Right lobe of liver (tissue), 6 donors: Measurements from ENCODE around the gene RHCG. TPM values are rescaled to one million over a fixed set of nuclear protein-coding genes. Genes with fewer than 3 reads are reported as not detected.

Experiments
- ATAC-seq, 4 donors: fragments of 200-7000 bp; cut with Tn5 transposase; one replicate each; pipeline ENCODE4 v1.9.1; 2020; ENCODE audit warnings: mild to moderate bottlenecking in 4 of 4, moderate library complexity in 4 of 4
- DNase-seq, 3 donors: peaks; one replicate each; pipeline ENCODE4 v3.0.0-alpha.2; 2020
- H3K27ac ChIP-seq, 3 donors: fragments of 200-600 bp; one replicate each; pipeline ENCODE4 v1.8.0; 2022
- H3K27me3 ChIP-seq, 2 donors: fragments of 200-600 bp; one replicate each; pipeline ENCODE4 v1.8.0; 2022
- H3K36me3 ChIP-seq, 4 donors: fragments of 200-600 bp; sonication (generic) in 1 of 4; one replicate each; pipeline versions ENCODE4 v1.5.1 to v1.8.0; 2017 to 2022; ENCODE audit warnings: control low read depth in 1 of 4
- H3K4me1 ChIP-seq, 4 donors: fragments of 200-600 bp; sonication (generic) in 1 of 4; one replicate each; pipeline versions ENCODE4 v1.5.1 to v1.8.0; 2017 to 2022; ENCODE audit warnings: control low read depth in 1 of 4
- H3K4me3 ChIP-seq, 3 donors: fragments of 200-600 bp; one replicate each; pipeline ENCODE4 v1.8.0; 2022
- H3K9me3 ChIP-seq, 4 donors: fragments of 200-600 bp; sonication (generic) in 1 of 4; one replicate each; pipeline versions ENCODE4 v1.5.1 to v1.8.0; 2017 to 2022; ENCODE audit warnings: control low read depth in 1 of 4
- POLR2A ChIP-seq: fragments of 450-650 bp; IDR thresholded peaks from one replicate; pipeline ENCODE4 v1.6.1; 2017; ENCODE audit warnings: antibody characterized with exemption, mild to moderate bottlenecking
- WGBS: methylation state at CpG from one replicate; pipeline ENCODE4 v1.1.6; 2018; ENCODE audit warnings: low coverage, low lambda C conversion rate; ENCODE audit not compliant: insufficient coverage; ENCODE audit errors: missing lambda C conversion rate; 5-methylcytosine and 5-hydroxymethylcytosine counted together
- intact Hi-C, 2 donors: fragments of 100-400 bp; cut with DNase I; formaldehyde crosslinking; loops; one replicate each; pipeline versions ENCODE4 v1.11.2 to v1.14.1; 2022
- total RNA-seq, 6 experiments: library from RNA; depleted of rRNA in 2 of 6; stranded (reverse); fragments of >200 nt in 2 of 6; fragmentation: NEBNext Ultra II Directional in 3 of 6; extraction: Animal tissue kit (Norgen Biotek cat#: 25700) in 3 of 6; gene quantifications; one replicate each; pipeline versions ENCODE4 v1.1.0 to v1.2.4, GENCODE V29; 2016 to 2023
- TF ChIP-seq, protein P1 (sequence below), 4 donors: fragments of 200-600 bp in 3 of 4; fragments of 450-650 bp in 1 of 4; IDR thresholded peaks; one replicate each; pipeline versions ENCODE4 v1.5.1 to v1.8.0; 2016 to 2022; ENCODE audit warnings: antibody characterized with exemption in 4 of 4, mild to moderate bottlenecking in 2 of 4
- donor health status: DM: no; HTN: yes; CAD: no.
- donor health status: DM: no; HTN: no; CAD: no.
- donor health status: DM: no; HTN: no; CAD: no.
- donor health status: DM: no; HTN: yes; CAD: no.
- donor health status: DM: no; HTN: yes; CAD: no.

RHCG gene
- total RNA-seq, 6 experiments from 2014 or later = 0.20 to 0.82 (median 0.37) TPM; not detected in 1

DNA sequence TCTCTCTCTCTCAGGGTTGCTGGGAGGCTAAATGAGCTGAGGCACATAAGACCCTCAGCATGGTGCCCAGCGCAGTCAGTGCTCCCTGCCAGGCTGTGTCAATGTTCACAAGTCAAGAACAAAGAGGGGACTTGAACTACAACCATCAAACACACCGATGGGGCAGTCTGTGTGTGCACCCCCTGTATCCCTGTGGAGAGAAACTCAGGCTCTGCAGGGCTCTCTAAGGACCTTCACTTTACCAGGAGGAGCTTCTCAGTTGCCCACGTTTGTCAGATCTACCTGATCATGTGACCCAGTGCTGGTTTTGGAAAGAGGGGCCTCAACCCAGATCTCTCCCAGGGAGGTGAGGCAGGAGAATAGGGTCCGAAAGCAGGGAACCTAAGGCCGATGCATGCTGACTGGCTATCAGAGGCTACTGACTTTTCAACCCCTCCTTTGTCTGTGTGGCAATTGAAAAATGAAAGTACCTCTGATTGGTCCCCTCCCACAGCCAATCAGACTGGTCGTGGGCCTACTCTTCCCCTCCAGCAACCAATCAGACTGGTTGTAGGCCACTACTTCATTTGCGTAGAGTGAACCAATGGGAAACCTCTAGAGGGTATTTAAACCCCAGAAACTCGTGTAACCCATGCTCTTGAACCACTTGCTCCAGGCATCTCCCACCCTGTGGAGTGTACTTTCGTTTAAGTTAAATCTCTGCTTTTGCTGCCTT lies 34.0 kb downstream of the RHCG start:
- TF ChIP-seq POLR2A = peak; percentile 98
- TF ChIP-seq, protein P1, sequence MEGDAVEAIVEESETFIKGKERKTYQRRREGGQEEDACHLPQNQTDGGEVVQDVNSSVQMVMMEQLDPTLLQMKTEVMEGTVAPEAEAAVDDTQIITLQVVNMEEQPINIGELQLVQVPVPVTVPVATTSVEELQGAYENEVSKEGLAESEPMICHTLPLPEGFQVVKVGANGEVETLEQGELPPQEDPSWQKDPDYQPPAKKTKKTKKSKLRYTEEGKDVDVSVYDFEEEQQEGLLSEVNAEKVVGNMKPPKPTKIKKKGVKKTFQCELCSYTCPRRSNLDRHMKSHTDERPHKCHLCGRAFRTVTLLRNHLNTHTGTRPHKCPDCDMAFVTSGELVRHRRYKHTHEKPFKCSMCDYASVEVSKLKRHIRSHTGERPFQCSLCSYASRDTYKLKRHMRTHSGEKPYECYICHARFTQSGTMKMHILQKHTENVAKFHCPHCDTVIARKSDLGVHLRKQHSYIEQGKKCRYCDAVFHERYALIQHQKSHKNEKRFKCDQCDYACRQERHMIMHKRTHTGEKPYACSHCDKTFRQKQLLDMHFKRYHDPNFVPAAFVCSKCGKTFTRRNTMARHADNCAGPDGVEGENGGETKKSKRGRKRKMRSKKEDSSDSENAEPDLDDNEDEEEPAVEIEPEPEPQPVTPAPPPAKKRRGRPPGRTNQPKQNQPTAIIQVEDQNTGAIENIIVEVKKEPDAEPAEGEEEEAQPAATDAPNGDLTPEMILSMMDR (IDR thresholded peaks at IDR 0.05) = no peak
- no peaks in the 10 kb centered on the region for H3K9me3 ChIP-seq
- DNase-seq (peak; percentile 63 to 88 (median 68)), ATAC-seq (peak; percentile 81 to 89 (median 83))
- no peaks in the 10 kb centered on the region for H3K36me3 ChIP-seq
- peak overlapping the region; percentile 23 to 57 (median 50) for H3K4me3 ChIP-seq
- H3K27ac ChIP-seq = peak overlapping the region in 2 of 3 donors; percentile 64 to 79
- no peaks in the 10 kb centered on the region for H3K27me3 ChIP-seq
- WGBS = 22% methylated on average over 6 of the region's 9 CpGs
- peaks cover 0 to 40% (median 21%) of the 10 kb centered on the region in 4 donors for H3K4me1 ChIP-seq
- intact Hi-C loops = no loop called here

DNA sequence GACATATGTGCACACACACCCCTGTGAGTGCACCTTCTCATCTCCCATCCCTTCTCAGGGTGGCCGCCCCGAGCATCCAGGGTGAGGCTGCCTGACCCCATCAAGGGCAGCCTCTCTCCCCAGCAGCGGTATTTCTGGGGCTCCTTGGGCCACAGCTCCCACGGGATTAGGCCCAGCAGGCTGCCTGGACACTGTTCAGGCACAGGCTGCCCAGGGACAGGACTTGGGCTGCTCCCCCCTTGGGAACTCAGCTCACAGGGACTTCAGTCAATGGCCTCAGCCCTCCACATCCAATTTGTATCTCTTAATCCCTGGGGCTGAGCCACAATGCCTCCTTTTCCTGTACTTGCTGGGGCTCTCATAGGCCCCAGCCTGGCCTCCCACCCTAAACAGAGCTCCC lies 35.0 kb downstream of the RHCG start:
- no peak for ATAC-seq
- TF ChIP-seq, protein P1 (IDR thresholded peaks at IDR 0.05) = no peak
- no peak for TF ChIP-seq POLR2A
- Histone ChIP-seq H3K4me1 (peaks cover 0 to 46% (median 23%) of the 10 kb centered on the region in 4 donors), H3K9me3 (no peaks in the 10 kb centered on the region), H3K27me3 (no peaks in the 10 kb centered on the region), H3K4me3 (no peak overlapping the region), H3K27ac (peak overlapping the region in 1 of 3 donors; percentile 64), H3K36me3 (no peaks in the 10 kb centered on the region)
- no peak for DNase-seq
- WGBS = no CpG with 5 or more reads among the region's 4 CpGs
- intact Hi-C loops = no loop called here

GRCh38 chr15:89460048-89460447 lies 36.3 kb downstream of the RHCG start:
- peaks cover 0 to 59% (median 29%) of the 10 kb centered on the region in 4 donors for H3K4me1 ChIP-seq
- peak overlapping the region in 2 of 3 donors; percentile 28 to 84 for H3K27ac ChIP-seq
- WGBS = 33% methylated on average over 2 of the region's 2 CpGs
- DNase-seq (no peak), ATAC-seq (no peak)
- no peak overlapping the region for H3K4me3 ChIP-seq
- no peaks in the 10 kb centered on the region for H3K27me3 ChIP-seq
- intact Hi-C loops = no loop called here
- H3K36me3 ChIP-seq = no peaks in the 10 kb centered on the region
- no peak for TF ChIP-seq POLR2A
- TF ChIP-seq, protein P1 (IDR thresholded peaks at IDR 0.05) = no peak
- no peaks in the 10 kb centered on the region for H3K9me3 ChIP-seq

- peak overlapping the region in 2 of 3 donors; percentile 83 to 84 for H3K27ac ChIP-seq
- H3K9me3 ChIP-seq = no peaks in the 10 kb centered on the region
- no peaks in the 10 kb centered on the region for H3K36me3 ChIP-seq
- WGBS = 0% methylated on average over 1 of the region's 2 CpGs
- H3K27me3 ChIP-seq = no peaks in the 10 kb centered on the region
- H3K4me3 ChIP-seq = no peak overlapping the region
- TF ChIP-seq, protein P1 (IDR thresholded peaks at IDR 0.05) = no peak
- no peak for TF ChIP-seq POLR2A
- peak; percentile 74 to 83 (median 77) for ATAC-seq
- DNase-seq = peak; percentile 64 to 87 (median 78)
- intact Hi-C loops = no loop called here
- H3K4me1 ChIP-seq = peaks cover 0 to 63% (median 29%) of the 10 kb centered on the region in 4 donors
Measured at GRCh38 chr15:89459271-89460038, 36.9 kb downstream of the RHCG start.
